ENCODE data around the gene PLCB1. TPM values are rescaled to one million over a fixed set of nuclear protein-coding genes. Genes with fewer than 3 reads are reported as not detected.

PLCB1 gene
- total RNA-seq, 4 donors from 2014 or later = 13.5 to 110 (median 30.4) TPM

DNA sequence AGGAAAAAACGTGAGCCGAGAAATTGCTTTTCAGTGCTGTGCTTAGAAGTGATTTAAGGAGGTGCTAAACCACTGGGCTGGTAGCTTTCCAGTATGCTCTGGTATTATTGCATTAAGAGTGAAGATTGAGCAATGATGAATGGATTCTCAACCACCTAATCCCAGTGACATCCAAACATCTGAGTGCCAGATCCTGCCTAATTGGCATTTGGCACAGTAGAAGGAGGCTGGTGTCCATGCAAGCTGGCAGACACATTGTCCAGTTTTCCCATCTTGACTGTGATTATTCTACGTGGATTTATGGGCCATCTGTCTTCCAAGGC, 538.8 kb downstream of the PLCB1 start:
- H3K27me3 ChIP-seq = no peaks in the 10 kb centered on the region
- no peaks in the 10 kb centered on the region for H3K4me1 ChIP-seq
- no peak for DNase-seq
- H3K9me3 ChIP-seq = no peaks in the 10 kb centered on the region
- intact Hi-C loops (cut with DNase I; ENCODE audit: low total_unique reads) = no loop called here
- no peak for TF ChIP-seq POLR2A (IDR thresholded peaks at IDR 0.05)
- TF ChIP-seq, protein P1, sequence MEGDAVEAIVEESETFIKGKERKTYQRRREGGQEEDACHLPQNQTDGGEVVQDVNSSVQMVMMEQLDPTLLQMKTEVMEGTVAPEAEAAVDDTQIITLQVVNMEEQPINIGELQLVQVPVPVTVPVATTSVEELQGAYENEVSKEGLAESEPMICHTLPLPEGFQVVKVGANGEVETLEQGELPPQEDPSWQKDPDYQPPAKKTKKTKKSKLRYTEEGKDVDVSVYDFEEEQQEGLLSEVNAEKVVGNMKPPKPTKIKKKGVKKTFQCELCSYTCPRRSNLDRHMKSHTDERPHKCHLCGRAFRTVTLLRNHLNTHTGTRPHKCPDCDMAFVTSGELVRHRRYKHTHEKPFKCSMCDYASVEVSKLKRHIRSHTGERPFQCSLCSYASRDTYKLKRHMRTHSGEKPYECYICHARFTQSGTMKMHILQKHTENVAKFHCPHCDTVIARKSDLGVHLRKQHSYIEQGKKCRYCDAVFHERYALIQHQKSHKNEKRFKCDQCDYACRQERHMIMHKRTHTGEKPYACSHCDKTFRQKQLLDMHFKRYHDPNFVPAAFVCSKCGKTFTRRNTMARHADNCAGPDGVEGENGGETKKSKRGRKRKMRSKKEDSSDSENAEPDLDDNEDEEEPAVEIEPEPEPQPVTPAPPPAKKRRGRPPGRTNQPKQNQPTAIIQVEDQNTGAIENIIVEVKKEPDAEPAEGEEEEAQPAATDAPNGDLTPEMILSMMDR (IDR thresholded peaks at IDR 0.05) = no peak
- no peak overlapping the region for H3K27ac ChIP-seq
- no peak overlapping the region for H3K4me3 ChIP-seq
- H3K36me3 ChIP-seq = no peaks in the 10 kb centered on the region

DNA sequence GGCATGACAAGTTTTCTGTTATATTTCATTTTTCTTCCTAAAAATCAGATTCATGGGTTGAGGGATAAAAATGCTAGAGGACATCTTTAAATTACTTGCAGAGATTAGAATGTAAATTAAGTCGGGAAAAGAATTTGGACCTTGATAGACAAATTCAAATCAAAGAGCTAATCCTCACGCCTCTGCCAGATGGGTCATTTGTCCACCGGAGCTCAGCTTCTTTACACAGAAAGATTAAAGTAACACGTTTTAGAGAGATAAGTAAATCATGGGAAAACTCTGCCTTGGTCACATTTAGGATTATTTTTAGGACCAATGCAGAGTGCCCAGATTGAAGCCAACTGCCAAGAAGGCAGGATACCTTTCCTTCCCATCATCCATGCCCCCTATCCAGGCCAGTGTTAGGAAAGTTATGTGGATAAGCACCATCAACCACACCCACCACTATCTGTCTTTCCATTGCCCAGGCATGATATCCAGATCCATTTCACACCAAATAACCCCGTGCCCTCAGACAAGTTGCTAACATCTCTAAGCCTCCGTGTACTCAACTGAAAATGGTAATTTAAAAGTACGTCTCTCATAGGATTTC, 539.4 kb downstream of the PLCB1 start:
- Histone ChIP-seq H3K27me3 (no peaks in the 10 kb centered on the region), H3K4me1 (no peaks in the 10 kb centered on the region), H3K36me3 (no peaks in the 10 kb centered on the region), H3K9me3 (no peaks in the 10 kb centered on the region), H3K27ac (no peak overlapping the region), H3K4me3 (no peak overlapping the region)
- no peak for DNase-seq
- intact Hi-C loops (cut with DNase I; ENCODE audit: low total_unique reads) = no loop called here
- TF ChIP-seq POLR2A (IDR thresholded peaks at IDR 0.05) = no peak
- TF ChIP-seq, protein P1 (IDR thresholded peaks at IDR 0.05) = no peak

DNA sequence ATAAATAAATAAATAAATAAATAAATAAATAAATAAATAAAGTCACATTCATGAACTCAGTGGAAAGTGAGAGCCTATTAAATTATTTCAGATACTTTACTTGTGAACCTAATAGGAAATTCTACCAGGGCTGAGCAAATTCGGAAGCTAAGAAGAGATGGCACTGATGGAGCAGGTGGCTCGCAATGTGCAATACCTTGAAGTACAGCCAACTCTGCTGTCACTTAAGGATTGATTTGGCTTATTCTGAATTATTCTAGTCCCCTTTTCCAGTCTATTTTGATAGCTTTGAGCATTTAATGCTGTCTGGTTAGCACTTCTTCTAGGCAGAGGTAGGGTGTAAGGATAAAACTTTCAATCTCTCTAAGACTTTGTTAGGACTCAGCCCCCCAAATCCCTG, 541.0 kb downstream of the PLCB1 start:
- DNase-seq = no peak
- TF ChIP-seq, protein P1 (IDR thresholded peaks at IDR 0.05) = no peak
- TF ChIP-seq POLR2A (IDR thresholded peaks at IDR 0.05) = no peak
- Histone ChIP-seq H3K27ac (no peak overlapping the region), H3K36me3 (no peaks in the 10 kb centered on the region), H3K27me3 (no peaks in the 10 kb centered on the region), H3K4me1 (no peaks in the 10 kb centered on the region), H3K4me3 (no peak overlapping the region), H3K9me3 (no peaks in the 10 kb centered on the region)
- intact Hi-C loops (cut with DNase I; ENCODE audit: low total_unique reads) = no loop called here

- no peak overlapping the region for H3K27ac ChIP-seq
- no peak for DNase-seq
- intact Hi-C loops (cut with DNase I; ENCODE audit: low total_unique reads) = no loop called here
Observed at GRCh38 chr20:8675896-8676295, 543.8 kb downstream of the PLCB1 start.

GRCh38 chr20:8678098-8678776, 546.2 kb downstream of the PLCB1 start:
- intact Hi-C loops (cut with DNase I; ENCODE audit: low total_unique reads) = no loop called here
- no peak overlapping the region for H3K27ac ChIP-seq
- no peaks in the 10 kb centered on the region for H3K4me1 ChIP-seq
- no peak for DNase-seq
- H3K27me3 ChIP-seq = no peaks in the 10 kb centered on the region
- no peaks in the 10 kb centered on the region for H3K9me3 ChIP-seq
- H3K4me3 ChIP-seq = no peak overlapping the region
- no peaks in the 10 kb centered on the region for H3K36me3 ChIP-seq
- no peak for TF ChIP-seq POLR2A (IDR thresholded peaks at IDR 0.05)
- TF ChIP-seq, protein P1 (IDR thresholded peaks at IDR 0.05) = no peak

More at GRCh38 chr20:8675896-8676295, 543.8 kb downstream of the PLCB1 start:
- Histone ChIP-seq H3K4me3 (no peak overlapping the region), H3K4me1 (no peaks in the 10 kb centered on the region), H3K36me3 (no peaks in the 10 kb centered on the region), H3K9me3 (no peaks in the 10 kb centered on the region), H3K27me3 (no peaks in the 10 kb centered on the region)
- TF ChIP-seq, protein P1 (IDR thresholded peaks at IDR 0.05) = no peak
- no peak for TF ChIP-seq POLR2A (IDR thresholded peaks at IDR 0.05)

Data from uterus (tissue), 4 donors.